Measurements from ENCODE around the gene IGFBP1. TPM values are rescaled to one million over a fixed set of nuclear protein-coding genes. Genes with fewer than 3 reads are reported as not detected.

The IGFBP1 gene
- total RNA-seq, 1 donor: 4.0 TPM

DNA sequence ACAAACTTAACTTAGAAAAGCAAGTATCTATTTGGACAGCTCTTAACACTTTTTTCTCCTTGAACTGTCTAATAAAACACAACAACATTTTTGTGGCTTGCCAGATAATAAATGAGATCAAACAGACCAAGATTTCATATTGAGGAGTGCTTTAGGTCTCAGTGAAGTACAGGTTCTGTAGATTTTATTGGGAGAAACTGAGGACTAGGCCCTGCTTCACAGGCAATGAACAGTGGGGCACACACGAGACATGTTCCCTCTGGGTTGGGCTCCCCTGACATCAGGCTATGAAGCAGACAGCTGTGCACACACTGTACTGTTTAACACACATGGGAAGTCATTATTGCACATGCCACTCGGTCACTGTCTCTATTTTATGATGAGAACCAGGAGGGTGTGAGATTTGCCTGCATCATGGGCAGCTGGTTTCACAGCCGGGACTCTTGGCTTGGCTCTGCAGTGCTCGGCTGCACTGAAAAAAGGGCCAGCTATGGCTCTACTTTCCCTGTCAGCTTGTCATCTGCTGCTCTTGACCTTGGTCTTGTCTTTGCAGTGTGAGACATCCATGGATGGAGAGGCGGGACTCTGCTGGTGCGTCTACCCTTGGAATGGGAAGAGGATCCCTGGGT, 4.2 kb downstream of the IGFBP1 start:
- Histone ChIP-seq H3K27me3 (ENCODE audit: insufficient read depth, low read length) (peaks cover 2% of the 10 kb centered on the region), H3K79me2 (ENCODE audit: insufficient read depth, low read length) (no peaks in the 10 kb centered on the region), H2AFZ (ENCODE audit: low read length) (no peak overlapping the region), H3K9me3 (ENCODE audit: low read depth, low read length) (no peaks in the 10 kb centered on the region), H4K20me1 (ENCODE audit: insufficient read depth, low read length) (no peaks in the 10 kb centered on the region), H3K4me2 (ENCODE audit: insufficient read depth, low read length) (no peak overlapping the region), H3K4me3 (ENCODE audit: insufficient read depth, low read length) (no peak overlapping the region), H3K36me3 (ENCODE audit: insufficient read depth, low read length) (no peaks in the 10 kb centered on the region), H3K27ac (ENCODE audit: low read depth, low read length) (no peak overlapping the region), H3K4me1 (ENCODE audit: insufficient read depth, low read length) (peaks cover 16% of the 10 kb centered on the region)
- no peak for DNase-seq (ENCODE audit: insufficient read length, low spot score, missing footprints)
- TF ChIP-seq, protein P1, sequence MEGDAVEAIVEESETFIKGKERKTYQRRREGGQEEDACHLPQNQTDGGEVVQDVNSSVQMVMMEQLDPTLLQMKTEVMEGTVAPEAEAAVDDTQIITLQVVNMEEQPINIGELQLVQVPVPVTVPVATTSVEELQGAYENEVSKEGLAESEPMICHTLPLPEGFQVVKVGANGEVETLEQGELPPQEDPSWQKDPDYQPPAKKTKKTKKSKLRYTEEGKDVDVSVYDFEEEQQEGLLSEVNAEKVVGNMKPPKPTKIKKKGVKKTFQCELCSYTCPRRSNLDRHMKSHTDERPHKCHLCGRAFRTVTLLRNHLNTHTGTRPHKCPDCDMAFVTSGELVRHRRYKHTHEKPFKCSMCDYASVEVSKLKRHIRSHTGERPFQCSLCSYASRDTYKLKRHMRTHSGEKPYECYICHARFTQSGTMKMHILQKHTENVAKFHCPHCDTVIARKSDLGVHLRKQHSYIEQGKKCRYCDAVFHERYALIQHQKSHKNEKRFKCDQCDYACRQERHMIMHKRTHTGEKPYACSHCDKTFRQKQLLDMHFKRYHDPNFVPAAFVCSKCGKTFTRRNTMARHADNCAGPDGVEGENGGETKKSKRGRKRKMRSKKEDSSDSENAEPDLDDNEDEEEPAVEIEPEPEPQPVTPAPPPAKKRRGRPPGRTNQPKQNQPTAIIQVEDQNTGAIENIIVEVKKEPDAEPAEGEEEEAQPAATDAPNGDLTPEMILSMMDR (IDR thresholded peaks at IDR 0.05; ENCODE audit: extremely low read depth, low read depth, low read length): no peak

DNA sequence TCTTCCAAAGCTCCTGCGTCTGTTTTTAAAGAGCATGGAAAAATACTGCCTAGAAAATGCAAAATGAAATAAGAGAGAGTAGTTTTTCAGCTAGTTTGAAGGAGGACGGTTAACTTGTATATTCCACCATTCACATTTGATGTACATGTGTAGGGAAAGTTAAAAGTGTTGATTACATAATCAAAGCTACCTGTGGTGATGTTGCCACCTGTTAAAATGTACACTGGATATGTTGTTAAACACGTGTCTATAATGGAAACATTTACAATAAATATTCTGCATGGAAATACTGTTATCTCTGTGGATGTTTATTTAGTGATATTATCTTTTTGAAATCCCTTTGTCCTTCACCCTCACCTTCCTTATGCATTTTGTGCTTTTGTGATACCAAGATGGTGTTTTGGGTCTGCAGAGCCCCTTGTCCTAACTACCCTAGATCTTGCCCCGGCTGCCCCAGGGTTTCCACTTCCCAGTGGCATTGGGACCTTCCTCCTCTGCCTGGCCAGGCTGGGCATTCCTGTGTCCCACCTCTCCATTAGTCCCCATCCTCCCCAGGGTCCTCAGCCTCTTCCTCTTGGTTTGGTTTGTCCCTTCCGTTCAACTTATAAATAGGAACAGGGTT, 5.2 kb downstream of the IGFBP1 start:
- H3K4me1 ChIP-seq (ENCODE audit: insufficient read depth, low read length): peaks cover 19% of the 10 kb centered on the region
- H3K9me3 ChIP-seq (ENCODE audit: low read depth, low read length): no peaks in the 10 kb centered on the region
- no peaks in the 10 kb centered on the region for H3K79me2 ChIP-seq (ENCODE audit: insufficient read depth, low read length)
- peaks cover 2% of the 10 kb centered on the region for H3K27me3 ChIP-seq (ENCODE audit: insufficient read depth, low read length)
- TF ChIP-seq, protein P1 (IDR thresholded peaks at IDR 0.05; ENCODE audit: extremely low read depth, low read depth, low read length): no peak
- no peak overlapping the region for H2AFZ ChIP-seq (ENCODE audit: low read length)
- no peak overlapping the region for H3K4me3 ChIP-seq (ENCODE audit: insufficient read depth, low read length)
- H3K4me2 ChIP-seq (ENCODE audit: insufficient read depth, low read length): no peak overlapping the region
- DNase-seq (ENCODE audit: insufficient read length, low spot score, missing footprints): no peak
- H4K20me1 ChIP-seq (ENCODE audit: insufficient read depth, low read length): no peaks in the 10 kb centered on the region
- no peak overlapping the region for H3K27ac ChIP-seq (ENCODE audit: low read depth, low read length)
- H3K36me3 ChIP-seq (ENCODE audit: insufficient read depth, low read length): no peaks in the 10 kb centered on the region

DNA sequence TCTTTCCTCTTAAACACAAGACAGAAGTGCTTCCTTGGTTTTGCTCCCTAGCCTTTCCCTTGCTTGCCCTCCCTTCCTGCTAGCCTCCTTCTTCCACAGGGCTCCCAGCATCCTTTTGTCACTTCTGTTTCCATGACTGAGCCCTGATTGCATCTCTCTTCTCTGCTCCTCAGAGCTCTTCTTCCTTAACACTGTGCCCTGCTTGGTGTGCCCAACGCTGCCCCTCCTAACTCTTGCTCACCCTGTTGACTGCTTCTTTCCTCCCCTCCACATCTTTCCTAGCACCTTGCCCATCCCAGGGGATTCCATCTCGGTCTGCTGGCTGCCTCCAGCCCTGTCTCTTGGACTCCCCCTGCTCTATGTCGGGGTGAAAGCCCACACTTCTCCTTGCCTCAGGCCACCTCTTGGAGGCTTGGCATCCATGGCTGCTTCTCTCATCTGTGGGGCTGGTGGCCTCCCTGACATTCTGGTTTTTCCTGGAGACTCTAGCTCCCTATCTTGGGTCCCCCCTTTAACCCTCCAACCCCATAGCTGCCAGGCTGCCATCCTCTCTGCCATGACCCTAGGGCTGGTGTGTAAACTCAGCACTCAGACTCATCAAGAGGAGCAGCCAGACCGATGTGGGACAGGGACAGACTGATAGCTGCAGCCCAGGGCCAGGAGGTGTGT, 5.8 kb downstream of the IGFBP1 start:
- Histone ChIP-seq H3K79me2 (ENCODE audit: insufficient read depth, low read length) (no peaks in the 10 kb centered on the region), H3K27me3 (ENCODE audit: insufficient read depth, low read length) (peaks cover 2% of the 10 kb centered on the region), H3K4me3 (ENCODE audit: insufficient read depth, low read length) (no peak overlapping the region), H4K20me1 (ENCODE audit: insufficient read depth, low read length) (no peaks in the 10 kb centered on the region), H3K9me3 (ENCODE audit: low read depth, low read length) (no peaks in the 10 kb centered on the region), H3K4me1 (ENCODE audit: insufficient read depth, low read length) (peaks cover 20% of the 10 kb centered on the region), H3K36me3 (ENCODE audit: insufficient read depth, low read length) (no peaks in the 10 kb centered on the region), H3K27ac (ENCODE audit: low read depth, low read length) (no peak overlapping the region), H2AFZ (ENCODE audit: low read length) (no peak overlapping the region), H3K4me2 (ENCODE audit: insufficient read depth, low read length) (no peak overlapping the region)
- TF ChIP-seq, protein P1 (IDR thresholded peaks at IDR 0.05; ENCODE audit: extremely low read depth, low read depth, low read length): no peak
- no peak for DNase-seq (ENCODE audit: insufficient read length, low spot score, missing footprints)

DNA sequence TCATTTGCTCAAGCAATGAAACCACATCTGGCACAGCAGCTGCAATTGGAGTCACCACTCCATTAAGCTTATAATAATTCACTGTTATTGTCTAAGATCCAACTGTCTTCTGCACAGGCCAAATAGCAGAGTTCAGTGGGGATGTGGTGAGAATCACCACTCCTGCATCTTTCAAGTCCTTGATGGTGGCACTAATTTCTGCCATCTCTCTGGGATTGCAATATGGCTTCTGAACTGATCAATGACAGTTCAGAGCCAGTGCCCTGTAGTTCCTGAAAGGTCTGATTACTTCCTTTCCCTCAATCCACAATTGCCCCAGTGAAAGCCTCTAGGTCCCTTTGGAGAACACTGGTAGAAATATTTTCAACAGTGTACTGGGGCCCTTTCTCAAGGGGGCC, 6.4 kb downstream of the IGFBP1 start:
- no peak for DNase-seq (ENCODE audit: insufficient read length, low spot score, missing footprints)
- no peak overlapping the region for H3K27ac ChIP-seq (ENCODE audit: low read depth, low read length)
- H3K4me2 ChIP-seq (ENCODE audit: insufficient read depth, low read length): no peak overlapping the region
- peaks cover under 1% of the 10 kb centered on the region for H3K27me3 ChIP-seq (ENCODE audit: insufficient read depth, low read length)
- peaks cover 17% of the 10 kb centered on the region for H3K4me1 ChIP-seq (ENCODE audit: insufficient read depth, low read length)
- no peaks in the 10 kb centered on the region for H3K79me2 ChIP-seq (ENCODE audit: insufficient read depth, low read length)
- H3K9me3 ChIP-seq (ENCODE audit: low read depth, low read length): no peaks in the 10 kb centered on the region
- H4K20me1 ChIP-seq (ENCODE audit: insufficient read depth, low read length): no peaks in the 10 kb centered on the region
- no peak overlapping the region for H3K4me3 ChIP-seq (ENCODE audit: insufficient read depth, low read length)
- no peaks in the 10 kb centered on the region for H3K36me3 ChIP-seq (ENCODE audit: insufficient read depth, low read length)
- TF ChIP-seq, protein P1 (IDR thresholded peaks at IDR 0.05; ENCODE audit: extremely low read depth, low read depth, low read length): no peak
- H2AFZ ChIP-seq (ENCODE audit: low read length): no peak overlapping the region
